B cell (primary cell): ENCODE results near the gene RRAS. TPM values are rescaled to one million over a fixed set of nuclear protein-coding genes. Genes with fewer than 3 reads are reported as not detected.

Source experiments
- ATAC-seq: fragments of 200-7000 bp; cut with Tn5 transposase; one replicate; pipeline ENCODE4 v1.10.0; 2021; ENCODE audit warnings: low read depth, mild to moderate bottlenecking, moderate number of reproducible peaks, moderate library complexity
- CTCF ChIA-PET: fragments of 350-600 bp; sonication (Branson Sonifier 250); formaldehyde crosslinking; loops from one replicate; lab custom pipeline; 2021; ENCODE audit warnings: antibody characterized with exemption, inconsistent platforms; lab: Charles Lee
- POLR2A ChIA-PET: fragments of 350-600 bp; sonication (Branson Sonifier 250); formaldehyde crosslinking; loops from one replicate; lab custom pipeline; 2021; ENCODE audit warnings: antibody characterized with exemption; lab: Charles Lee
- DNase-seq: peaks from one replicate; pipeline ENCODE4 v3.0.0; 2013
- H2AFZ ChIP-seq: 2 replicates; pipeline ENCODE4 v1.6.1; 2012; ENCODE audit warnings: mild to moderate bottlenecking, low read depth, low read length; ENCODE audit not compliant: insufficient read depth, poor library complexity, severe bottlenecking
- H3K27ac ChIP-seq, 2 donors: 1 replicate in 1 of 2; 2 replicates in 1 of 2; pipeline ENCODE4 v1.5.1; 2012 to 2013; ENCODE audit warnings: low read length in 2 of 2, mild to moderate bottlenecking in 2 of 2, moderate library complexity in 1 of 2
- H3K27me3 ChIP-seq, 4 experiments: fragments of 200-600 bp in 1 of 4; sonication (generic) in 1 of 4; replicated peaks in 1 of 4; 1 replicate in 2 of 4; 2 replicates in 2 of 4; pipeline versions ENCODE4 v1.6.1 to v1.7.0; 2013 to 2016; ENCODE audit warnings: low read length in 3 of 4, mild to moderate bottlenecking in 2 of 4, mixed read lengths in 1 of 4, moderate library complexity in 1 of 4; ENCODE audit not compliant: insufficient read depth in 4 of 4, control insufficient read depth in 3 of 4; ENCODE audit errors: control extremely low read depth in 1 of 4
- H3K36me3 ChIP-seq, 2 experiments: replicated peaks in 1 of 2; 1 replicate in 1 of 2; 2 replicates in 1 of 2; pipeline versions ENCODE4 v1.6.1 to v1.7.1; 2013; ENCODE audit warnings: low read length in 1 of 2; ENCODE audit not compliant: insufficient read depth in 2 of 2, control insufficient read depth in 1 of 2; ENCODE audit errors: control extremely low read depth in 1 of 2, extremely low read depth in 1 of 2
- H3K4me1 ChIP-seq, 2 donors: fragments of 200-600 bp in 1 of 2; sonication (generic) in 1 of 2; 1 replicate in 1 of 2; 2 replicates in 1 of 2; pipeline versions ENCODE4 v1.5.1 to v1.6.1; 2013 to 2017; ENCODE audit warnings: low read length in 2 of 2; ENCODE audit not compliant: control insufficient read depth in 2 of 2, insufficient read depth in 2 of 2
- H3K4me2 ChIP-seq: replicated peaks from 2 replicates; pipeline ENCODE3; 2012; ENCODE audit warnings: mild to moderate bottlenecking, low read depth, low read length; ENCODE audit not compliant: poor library complexity, severe bottlenecking
- H3K4me3 ChIP-seq, 5 experiments: fragments of 200-600 bp in 1 of 5; sonication (generic) in 1 of 5; 1 replicate in 3 of 5; 2 replicates in 2 of 5; pipeline versions ENCODE4 v1.5.1 to v1.7.0; 2011 to 2016; ENCODE audit warnings: low read length in 4 of 5, mild to moderate bottlenecking in 4 of 5, low read depth in 2 of 5, control low read depth in 1 of 5, moderate library complexity in 1 of 5; ENCODE audit not compliant: insufficient read depth in 1 of 5; ENCODE audit errors: control extremely low read depth in 1 of 5, extremely low read depth in 1 of 5
- H3K79me2 ChIP-seq: fragments of 200-600 bp; sonication (generic); one replicate; pipeline ENCODE4 v1.6.0; 2016; ENCODE audit warnings: low read length; ENCODE audit not compliant: control insufficient read depth, insufficient read depth
- H3K9ac ChIP-seq: fragments of 200-600 bp; sonication (generic); 2 replicates; pipeline ENCODE4 v1.6.1; 2017; ENCODE audit warnings: mild to moderate bottlenecking, low read length, moderate library complexity
- H3K9me3 ChIP-seq, 3 donors: one replicate each; pipeline versions ENCODE4 v1.6.1 to v1.7.1; 2013; ENCODE audit warnings: low read length in 2 of 3; ENCODE audit not compliant: control insufficient read depth in 2 of 3, insufficient read depth in 1 of 3; ENCODE audit errors: control extremely low read depth in 1 of 3
- H4K20me1 ChIP-seq: 2 replicates; pipeline ENCODE4 v1.6.0; 2012; ENCODE audit warnings: mild to moderate bottlenecking, low read length; ENCODE audit not compliant: insufficient read depth, control insufficient read depth, poor library complexity, severe bottlenecking
- H3K27ac Mint-ChIP-seq: one replicate; pipeline ENCODE4 v1.8.0; 2021; ENCODE audit warnings: mixed read lengths
- H3K27me3 Mint-ChIP-seq: one replicate; pipeline ENCODE4 v1.8.0; 2021; ENCODE audit warnings: mixed read lengths
- H3K4me1 Mint-ChIP-seq: one replicate; pipeline ENCODE4 v1.8.0; 2021; ENCODE audit warnings: mixed read lengths
- H3K4me3 Mint-ChIP-seq: one replicate; pipeline ENCODE4 v1.8.0; 2021; ENCODE audit warnings: mixed read lengths
- H3K9me3 Mint-ChIP-seq: one replicate; pipeline ENCODE4 v1.8.0; 2022; ENCODE audit warnings: mixed read lengths; ENCODE audit not compliant: insufficient read depth
- CTCF ChIP-seq: fragments of 200-600 bp; IDR thresholded peaks from one replicate; pipeline ENCODE4 v1.8.0; 2022; ENCODE audit warnings: antibody characterized with exemption, mild to moderate bottlenecking
- EZH2 ChIP-seq: IDR thresholded peaks from 2 replicates; pipeline ENCODE4 v1.6.1; 2012; ENCODE audit warnings: borderline replicate concordance, low read depth, mild to moderate bottlenecking, moderate library complexity, low read length; ENCODE audit not compliant: insufficient read depth, poor library complexity, severe bottlenecking
- WGBS: methylation state at CpG from one replicate; pipeline ENCODE4 v1.1.5; 2013; ENCODE audit warnings: missing lambda C conversion rate; ENCODE audit not compliant: insufficient coverage; 5-methylcytosine and 5-hydroxymethylcytosine counted together
- intact Hi-C: fragments of 100-400 bp; cut with micrococcal nuclease; formaldehyde crosslinking; loops from one replicate; pipeline ENCODE4 v1.10.0; 2022
- polyA plus RNA-seq: library from polyadenylated mRNA; depleted of rRNA; stranded (reverse); fragments of >200 nt; gene quantifications from 2 replicates; pipeline ENCODE4 v1.2.3, GENCODE V29; 2012
- total RNA-seq, 2 donors: library from RNA; stranded (reverse); fragments of 120-200 nt in 1 of 2; gene quantifications; 1 replicate in 1 of 2; 2 replicates in 1 of 2; pipeline versions ENCODE4 v1.2.3 to v1.2.4, GENCODE V29; 2013 to 2022

RRAS gene
- total and polyA plus RNA-seq, 2 donors (not counting 1 experiment from before 2014, with no cell fraction given), result 5.6 to 21.0 TPM

GRCh38 chr19:49676784-49677230 is 36.9 kb upstream of the RRAS start:
- peak overlapping the region; percentile 100 for H3K4me3 Mint-ChIP-seq

More at GRCh38 chr19:49676784-49677230, 36.9 kb upstream of the RRAS start:
- TF ChIP-seq EZH2, result no peak
- TF ChIP-seq CTCF, result no peak
- Mint-ChIP-seq H3K9me3 (no peaks in the 10 kb centered on the region), H3K4me1 (peaks cover 64% of the 10 kb centered on the region), H3K27me3 (no peaks in the 10 kb centered on the region), H3K27ac (peak overlapping the region; percentile 96)
- Histone ChIP-seq H3K4me3 (peak overlapping the region; percentile 88 to 98 (median 97)), H4K20me1 (peaks cover 44% of the 10 kb centered on the region), H3K4me2 (peak overlapping the region; percentile 87), H2AFZ (peak overlapping the region; percentile 86), H3K36me3 (peaks cover 0 to 16% of the 10 kb centered on the region in 2 experiments), H3K9ac (peak overlapping the region; percentile 92), H3K27ac (peak overlapping the region; percentile 93 to 98), H3K4me1 (peaks cover 42 to 77% of the 10 kb centered on the region in 2 donors), H3K9me3 (peaks cover 0 to 5% (median 0%) of the 10 kb centered on the region in 3 donors), H3K79me2 (peaks cover 44% of the 10 kb centered on the region), H3K27me3 (no peaks in the 10 kb centered on the region)
- WGBS, result 1% methylated on average over 34 of the region's 34 CpGs
- CTCF ChIA-PET, result interaction anchor here (0.6 to 6.5 kb wide), 19 partner anchors 9 to 224 kb away, joined by 3 to 50 read pairs (median 4); partner anchors contain the start of genes ALDH16A1, BCL2L12, FLT3LG and IRF3
- DNase-seq, result peak; percentile 100
- ATAC-seq, result peak; percentile 69
- intact Hi-C loops, result loop anchor here (1.0 to 10.0 kb wide), 11 partner anchors 12 to 592 kb away; partner anchors contain the start of genes AKT1S1, ALDH16A1, BCL2L12 and C19orf73
- POLR2A ChIA-PET, result interaction anchor here (0.6 to 6.7 kb wide), 15 partner anchors 9 to 340 kb away, joined by 3 to 53 read pairs (median 4); partner anchors contain the start of genes ALDH16A1, BCL2L12, FLT3LG and IRF3
